VCaP (cell line): ENCODE data around the gene RNF5.

Experiments
- H3K27ac ChIP-seq: fragments of 450-650 bp; 2 replicates; pipeline ENCODE4 v1.5.1; 2017
- CTCF ChIP-seq: fragments of 450-650 bp; conservative IDR thresholded peaks from 2 replicates; pipeline ENCODE4 v1.5.1; 2017; ENCODE audit warnings: mild to moderate bottlenecking, moderate library complexity

RNF5 gene

GRCh38 chr6:32187009-32187709 lies 9.0 kb downstream of the RNF5 start:
- no peak for TF ChIP-seq CTCF
- H3K27ac ChIP-seq: no peak overlapping the region

DNA sequence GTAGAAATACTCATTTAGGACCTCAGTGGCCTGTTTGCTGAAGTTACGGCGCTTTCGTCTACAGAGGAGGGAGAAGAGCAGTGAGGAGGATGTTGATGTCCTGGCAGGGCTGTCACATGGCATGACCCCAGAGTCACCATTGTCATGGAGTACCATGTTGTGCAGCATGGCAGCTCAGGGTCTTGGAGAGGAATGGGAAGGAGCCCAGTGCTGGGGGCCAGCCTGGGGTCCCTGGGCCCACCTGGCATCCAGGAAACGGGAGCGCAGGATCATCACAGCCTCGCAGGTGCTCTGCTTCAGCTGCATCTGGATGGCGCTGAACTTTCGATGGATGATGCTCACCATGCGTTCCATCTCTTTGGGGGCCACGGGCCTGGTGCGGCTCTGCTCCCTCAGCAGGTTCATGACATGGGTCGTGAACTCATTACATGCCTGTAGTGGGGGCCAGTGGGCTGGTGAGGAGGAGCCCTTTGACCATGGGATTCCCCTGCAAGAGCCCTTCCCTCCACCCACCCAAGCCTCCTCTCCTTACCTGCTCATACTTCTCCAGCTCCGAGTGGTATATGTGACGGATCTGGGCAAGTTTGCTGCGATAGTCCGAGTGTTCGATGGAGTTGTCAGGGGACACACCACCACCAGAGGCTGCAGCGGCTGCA lies 9.6 kb downstream of the RNF5 start:
- peak overlapping the region; percentile 83; the same call in 1 of the 2 replicates for H3K27ac ChIP-seq

DNA sequence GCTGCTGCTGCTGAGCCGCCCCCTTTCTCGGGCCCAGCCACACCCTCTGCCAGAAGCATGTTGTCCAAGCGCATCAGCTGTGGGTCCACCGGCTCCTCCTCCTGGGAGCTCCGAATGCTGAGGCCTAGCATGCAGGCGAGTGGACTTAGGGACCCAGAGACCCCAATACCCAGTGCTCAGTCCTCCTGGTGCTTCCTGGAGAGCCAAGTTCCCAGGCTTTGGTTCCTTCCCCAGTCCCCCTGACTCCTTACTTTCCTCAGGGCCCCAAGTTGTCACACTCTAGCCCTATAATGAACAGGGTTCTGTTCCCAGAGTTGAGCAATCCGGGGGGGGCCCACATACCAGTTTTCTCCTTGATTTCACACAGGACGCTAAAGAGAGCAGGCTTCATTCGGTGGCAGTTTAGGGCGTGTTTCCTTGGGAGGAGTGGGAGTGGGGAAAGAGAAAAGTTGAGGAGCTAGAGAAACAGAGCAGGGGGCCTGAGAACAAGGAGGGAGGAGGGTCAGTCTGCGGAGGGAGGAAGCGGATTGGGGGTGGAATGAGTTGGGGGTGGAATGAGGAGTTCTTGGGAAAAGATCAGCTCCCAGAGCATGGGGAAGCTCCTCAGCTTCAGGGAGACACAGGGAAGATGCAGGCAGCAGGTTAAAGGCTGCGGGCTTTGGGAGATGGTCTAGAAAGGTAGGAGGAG lies 10.3 kb downstream of the RNF5 start:
- TF ChIP-seq CTCF: no peak
- peak overlapping the region; percentile 83; the same call in 1 of the 2 replicates for H3K27ac ChIP-seq

GRCh38 chr6:32189069-32189741 lies 11.0 kb downstream of the RNF5 start:
- no peak for TF ChIP-seq CTCF
- peak overlapping the region; percentile 83 for H3K27ac ChIP-seq

- H3K27ac ChIP-seq: peak overlapping the region; percentile 83
- TF ChIP-seq CTCF: no peak
These were observed 11.5 kb downstream of the RNF5 start for GRCh38 chr6:32189742-32190053.

GRCh38 chr6:32190054-32190851 lies 12.0 kb downstream of the RNF5 start, which contains the start of gene PBX2:
TSS of gene PBX2 (minus strand) at chr6:32190202. CDS start at chr6:32189915, 287 bp downstream.
- peak within 1 kb of the TSS; percentile 83 for H3K27ac ChIP-seq
- TF ChIP-seq CTCF: no peak

DNA sequence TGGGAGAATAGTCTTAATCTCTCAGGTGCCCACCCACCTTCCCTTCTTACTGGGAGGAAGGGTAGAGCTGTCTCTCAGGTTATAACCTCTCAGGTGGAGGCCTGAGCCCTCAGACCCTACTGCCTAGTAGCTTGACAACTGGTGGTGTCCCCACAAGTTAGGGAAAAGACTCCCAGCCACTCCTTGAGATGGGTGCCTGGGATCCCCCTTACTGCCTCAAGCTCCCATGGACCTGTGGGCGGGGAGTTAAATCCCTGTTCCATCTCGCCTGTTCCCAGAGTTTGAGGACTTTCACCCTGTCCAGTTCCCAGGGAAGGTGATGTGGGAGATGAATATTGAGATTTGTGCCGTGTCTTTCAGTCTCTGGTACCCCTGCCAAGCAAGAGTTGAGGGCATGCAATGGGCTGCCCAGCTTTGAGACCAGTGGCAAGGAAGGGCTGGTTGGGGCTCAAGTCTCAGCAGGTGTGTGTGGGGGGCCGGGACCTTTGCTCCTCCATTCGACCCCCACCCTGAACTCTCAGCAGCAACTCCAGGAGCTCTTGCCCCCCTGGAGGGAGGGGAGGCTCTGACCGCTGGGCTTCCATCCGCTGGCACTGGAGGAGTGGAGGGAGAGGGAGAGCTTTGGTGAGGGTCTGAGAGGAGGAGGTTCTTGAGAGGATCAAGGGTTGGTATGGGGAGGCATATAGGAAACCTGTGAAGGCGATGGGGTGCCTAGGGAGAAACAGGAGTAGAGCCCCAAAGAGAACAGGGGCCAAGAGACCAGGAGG lies 12.9 kb downstream of the RNF5 start:
- no peak for TF ChIP-seq CTCF
- H3K27ac ChIP-seq: peak overlapping the region; percentile 83
